ENCODE results near the gene ALOX5.
"Not testable (repeated sequence)": the region's sequence is repeated elsewhere in the genome, so short reads cannot be mapped to it uniquely, and the experiment has no call there.

ALOX5 gene

DNA sequence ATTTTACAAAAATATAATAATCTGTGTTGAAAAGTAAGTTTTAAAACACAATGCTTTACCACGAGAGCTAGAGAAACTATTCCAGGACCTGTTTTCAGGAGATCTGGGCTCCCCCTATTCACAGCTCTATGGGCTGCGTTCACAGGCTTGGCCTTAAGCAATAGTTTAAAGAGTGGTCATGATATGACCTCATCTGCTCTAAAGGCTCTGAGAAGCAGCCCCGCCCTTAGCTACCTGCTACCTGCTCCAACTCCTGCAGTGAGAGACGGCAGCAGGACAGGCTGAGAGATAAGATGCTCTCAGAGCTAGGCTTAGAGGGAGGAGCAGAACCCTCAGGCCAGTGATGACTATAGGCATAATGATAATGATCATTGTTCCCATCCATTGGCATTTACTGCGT, 12.6 kb downstream of the ALOX5 start:
- 97 to 100% methylated on average over 2 to 4 of the region's 5 CpGs for WGBS, 2 experiments (ENCODE audit: insufficient coverage in 2 of 2)
- Histone ChIP-seq H3K27ac (ENCODE audit: low read depth, low read length, severe bottlenecking) (no peak overlapping the region), H3K36me3 (ENCODE audit: control insufficient read depth, insufficient read depth, low read length) (no peaks in the 10 kb centered on the region), H3K4me1 (ENCODE audit: control insufficient read depth, insufficient read depth, low read length, poor library complexity, severe bottlenecking) (no peaks in the 10 kb centered on the region), H3K4me3 (ENCODE audit: extremely low read depth, insufficient read depth, low read length, poor library complexity, severe bottlenecking) (no peak overlapping the region), H3K9me3 (ENCODE audit: control insufficient read depth, low read length) (no peaks in the 10 kb centered on the region)

- 82 to 90% methylated on average over 6 to 7 of the region's 8 CpGs for WGBS, 2 experiments (ENCODE audit: insufficient coverage in 2 of 2)
- Histone ChIP-seq H3K4me1 (ENCODE audit: control insufficient read depth, insufficient read depth, low read length, poor library complexity, severe bottlenecking) (no peaks in the 10 kb centered on the region), H3K36me3 (ENCODE audit: control insufficient read depth, insufficient read depth, low read length) (no peaks in the 10 kb centered on the region), H3K9me3 (ENCODE audit: control insufficient read depth, low read length) (no peaks in the 10 kb centered on the region), H3K4me3 (ENCODE audit: extremely low read depth, insufficient read depth, low read length, poor library complexity, severe bottlenecking) (no peak overlapping the region), H3K27ac (ENCODE audit: low read depth, low read length, severe bottlenecking) (no peak overlapping the region)
These were observed 13.3 kb downstream of the ALOX5 start for GRCh38 chr10:45387096-45387893.

GRCh38 chr10:45389671-45390070, 15.7 kb downstream of the ALOX5 start:
- not testable (repeated sequence) for H3K4me1 ChIP-seq (ENCODE audit: control insufficient read depth, insufficient read depth, low read length, poor library complexity, severe bottlenecking); H3K9me3 ChIP-seq (ENCODE audit: control insufficient read depth, low read length); H3K4me3 ChIP-seq (ENCODE audit: extremely low read depth, insufficient read depth, low read length, poor library complexity, severe bottlenecking); H3K36me3 ChIP-seq (ENCODE audit: control insufficient read depth, insufficient read depth, low read length); H3K27ac ChIP-seq (ENCODE audit: low read depth, low read length, severe bottlenecking)
- WGBS, 2 experiments (ENCODE audit: insufficient coverage in 2 of 2), result 100% methylated on average over 1 of the region's 2 CpGs; no CpG with 5 or more reads in 1 of the 2 experiments

DNA sequence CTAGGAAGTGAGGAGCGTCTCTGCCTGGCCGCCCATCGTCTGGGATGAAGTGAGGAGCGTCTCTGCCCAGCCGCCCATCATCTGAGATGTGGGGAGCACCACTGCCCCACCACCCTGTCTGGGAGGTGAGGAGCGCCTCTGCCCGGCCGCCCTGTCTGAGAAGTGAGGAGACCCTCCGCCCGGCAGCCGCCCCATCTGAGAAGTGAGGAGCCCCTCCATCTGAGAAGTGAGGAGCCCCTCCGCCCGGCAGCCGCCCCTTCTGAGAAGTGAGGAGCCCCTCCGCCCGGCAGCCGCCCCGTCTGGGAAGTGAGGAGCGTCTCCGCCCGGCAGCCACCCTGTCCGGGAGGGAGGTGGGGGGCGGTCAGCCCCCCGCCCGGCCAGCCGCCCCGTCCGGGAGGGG, 17.6 kb downstream of the ALOX5 start:
- WGBS, 2 experiments (ENCODE audit: insufficient coverage in 2 of 2), result 91% methylated on average over 11 to 12 of the region's 28 CpGs

DNA sequence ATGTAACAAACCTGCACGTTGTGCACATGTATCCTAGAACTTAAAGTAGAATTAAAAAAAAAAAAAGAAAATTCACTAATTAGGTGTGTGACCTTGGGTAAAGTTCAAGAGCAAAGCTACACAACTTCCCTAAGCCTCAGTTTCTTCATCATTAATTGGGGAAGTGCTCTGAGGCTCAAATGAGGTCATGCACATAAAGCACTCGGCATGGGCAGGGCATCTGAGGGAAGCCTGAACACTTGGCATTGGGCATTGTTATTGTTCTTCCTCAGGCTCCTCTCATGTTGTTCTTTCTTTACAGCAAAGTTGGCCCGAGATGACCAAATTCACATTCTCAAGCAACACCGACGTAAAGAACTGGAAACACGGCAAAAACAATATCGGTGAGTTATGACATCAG, 21.5 kb downstream of the ALOX5 start:
- 82 to 98% methylated on average over 6 of the region's 7 CpGs for WGBS, 2 experiments (ENCODE audit: insufficient coverage in 2 of 2)
- Histone ChIP-seq H3K4me3 (ENCODE audit: extremely low read depth, insufficient read depth, low read length, poor library complexity, severe bottlenecking) (no peak overlapping the region), H3K4me1 (ENCODE audit: control insufficient read depth, insufficient read depth, low read length, poor library complexity, severe bottlenecking) (no peaks in the 10 kb centered on the region), H3K9me3 (ENCODE audit: control insufficient read depth, low read length) (no peaks in the 10 kb centered on the region), H3K36me3 (ENCODE audit: control insufficient read depth, insufficient read depth, low read length) (no peaks in the 10 kb centered on the region), H3K27ac (ENCODE audit: low read depth, low read length, severe bottlenecking) (no peak overlapping the region)

More for the DNA sequence above, 17.6 kb downstream of the ALOX5 start:
- H3K4me1 ChIP-seq (ENCODE audit: control insufficient read depth, insufficient read depth, low read length, poor library complexity, severe bottlenecking); H3K4me3 ChIP-seq (ENCODE audit: extremely low read depth, insufficient read depth, low read length, poor library complexity, severe bottlenecking); H3K9me3 ChIP-seq (ENCODE audit: control insufficient read depth, low read length); H3K27ac ChIP-seq (ENCODE audit: low read depth, low read length, severe bottlenecking); H3K36me3 ChIP-seq (ENCODE audit: control insufficient read depth, insufficient read depth, low read length): not testable (repeated sequence)

DNA sequence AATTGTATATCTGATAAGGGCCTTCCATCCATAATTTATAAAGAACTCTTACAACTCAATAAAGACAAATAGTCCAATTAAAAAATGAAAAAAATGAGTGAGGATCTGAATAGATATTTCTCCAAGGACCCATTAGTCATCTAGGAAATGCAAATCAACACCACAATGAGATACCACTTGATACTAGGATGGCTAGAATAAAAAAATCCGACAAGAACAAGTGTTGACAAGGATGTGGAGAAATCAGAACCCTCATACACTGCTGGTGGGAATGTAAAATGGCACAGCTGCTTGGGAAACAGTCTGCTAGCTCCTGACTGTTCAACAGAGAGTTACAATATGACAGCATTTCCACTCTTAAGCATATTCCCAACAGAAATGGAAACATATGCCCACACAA, 24.6 kb downstream of the ALOX5 start:
- H3K4me3 ChIP-seq (ENCODE audit: extremely low read depth, insufficient read depth, low read length, poor library complexity, severe bottlenecking), result no peak overlapping the region
- WGBS, 2 experiments (ENCODE audit: insufficient coverage in 2 of 2), result 50 to 80% methylated on average over 1 of the region's 1 CpG
- H3K9me3 ChIP-seq (ENCODE audit: control insufficient read depth, low read length), result no peaks in the 10 kb centered on the region
- no peaks in the 10 kb centered on the region for H3K36me3 ChIP-seq (ENCODE audit: control insufficient read depth, insufficient read depth, low read length)
- H3K27ac ChIP-seq (ENCODE audit: low read depth, low read length, severe bottlenecking), result no peak overlapping the region
- H3K4me1 ChIP-seq (ENCODE audit: control insufficient read depth, insufficient read depth, low read length, poor library complexity, severe bottlenecking), result no peaks in the 10 kb centered on the region

DNA sequence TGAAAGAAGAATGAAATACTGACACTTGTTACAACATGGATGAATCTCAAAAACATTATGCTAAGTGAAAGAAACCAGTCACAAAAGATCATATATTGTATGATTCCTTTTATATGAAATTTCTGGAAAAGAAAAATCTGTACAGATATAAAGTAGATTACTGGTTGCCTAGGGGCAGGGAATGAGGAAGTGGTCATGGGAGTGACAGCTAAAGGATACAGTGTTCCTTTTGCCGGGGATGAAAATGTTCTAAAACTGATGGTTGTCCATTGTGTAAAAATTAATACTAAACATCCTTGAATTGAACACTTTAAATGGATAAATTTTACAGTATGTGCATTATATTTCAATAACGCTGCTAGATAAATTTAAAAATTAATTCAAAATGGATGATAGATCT, 25.1 kb downstream of the ALOX5 start:
- Histone ChIP-seq H3K4me3 (ENCODE audit: extremely low read depth, insufficient read depth, low read length, poor library complexity, severe bottlenecking) (no peak overlapping the region), H3K36me3 (ENCODE audit: control insufficient read depth, insufficient read depth, low read length) (no peaks in the 10 kb centered on the region), H3K9me3 (ENCODE audit: control insufficient read depth, low read length) (no peaks in the 10 kb centered on the region), H3K27ac (ENCODE audit: low read depth, low read length, severe bottlenecking) (no peak overlapping the region), H3K4me1 (ENCODE audit: control insufficient read depth, insufficient read depth, low read length, poor library complexity, severe bottlenecking) (no peaks in the 10 kb centered on the region)
- WGBS, 2 experiments (ENCODE audit: insufficient coverage in 2 of 2), result no CpG with 5 or more reads among the region's 2 CpGs

- no peak overlapping the region for H3K4me3 ChIP-seq (ENCODE audit: extremely low read depth, insufficient read depth, low read length, poor library complexity, severe bottlenecking)
- H3K4me1 ChIP-seq (ENCODE audit: control insufficient read depth, insufficient read depth, low read length, poor library complexity, severe bottlenecking), result no peaks in the 10 kb centered on the region
- no peaks in the 10 kb centered on the region for H3K36me3 ChIP-seq (ENCODE audit: control insufficient read depth, insufficient read depth, low read length)
- WGBS, 2 experiments (ENCODE audit: insufficient coverage in 2 of 2), result 91 to 97% methylated on average over 4 to 6 of the region's 8 CpGs
- H3K9me3 ChIP-seq (ENCODE audit: control insufficient read depth, low read length), result no peaks in the 10 kb centered on the region
- no peak overlapping the region for H3K27ac ChIP-seq (ENCODE audit: low read depth, low read length, severe bottlenecking)
These were observed 29.1 kb downstream of the ALOX5 start for GRCh38 chr10:45403151-45403550.

GRCh38 chr10:45404087-45404769, 30.2 kb downstream of the ALOX5 start:
- Histone ChIP-seq H3K4me1 (ENCODE audit: control insufficient read depth, insufficient read depth, low read length, poor library complexity, severe bottlenecking) (no peaks in the 10 kb centered on the region), H3K36me3 (ENCODE audit: control insufficient read depth, insufficient read depth, low read length) (no peaks in the 10 kb centered on the region), H3K4me3 (ENCODE audit: extremely low read depth, insufficient read depth, low read length, poor library complexity, severe bottlenecking) (no peak overlapping the region), H3K27ac (ENCODE audit: low read depth, low read length, severe bottlenecking) (no peak overlapping the region), H3K9me3 (ENCODE audit: control insufficient read depth, low read length) (no peaks in the 10 kb centered on the region)
- WGBS, 2 experiments (ENCODE audit: insufficient coverage in 2 of 2), result 87 to 95% methylated on average over 3 to 7 of the region's 10 CpGs

DNA sequence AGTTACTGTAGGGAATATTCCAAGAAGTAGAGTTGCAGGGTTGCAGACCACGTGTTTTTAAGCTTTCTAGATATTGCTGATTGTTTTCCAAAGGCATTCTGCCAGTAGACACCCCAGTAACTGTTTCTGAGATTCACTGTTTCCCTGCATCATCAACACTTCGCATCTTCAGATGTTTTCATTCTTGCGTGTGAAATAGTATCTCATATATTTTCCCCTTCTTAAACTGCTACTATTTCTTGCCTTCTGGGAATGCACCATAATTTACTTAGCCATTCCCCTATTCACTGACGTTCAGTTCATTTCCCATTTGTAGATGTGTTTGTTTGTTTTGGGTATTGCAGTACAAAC, 30.7 kb downstream of the ALOX5 start:
- Histone ChIP-seq H3K27ac (ENCODE audit: low read depth, low read length, severe bottlenecking) (no peak overlapping the region), H3K4me1 (ENCODE audit: control insufficient read depth, insufficient read depth, low read length, poor library complexity, severe bottlenecking) (no peaks in the 10 kb centered on the region), H3K9me3 (ENCODE audit: control insufficient read depth, low read length) (no peaks in the 10 kb centered on the region), H3K4me3 (ENCODE audit: extremely low read depth, insufficient read depth, low read length, poor library complexity, severe bottlenecking) (no peak overlapping the region), H3K36me3 (ENCODE audit: control insufficient read depth, insufficient read depth, low read length) (no peaks in the 10 kb centered on the region)
- 73 to 82% methylated on average over 3 of the region's 4 CpGs for WGBS, 2 experiments (ENCODE audit: insufficient coverage in 2 of 2)

DNA sequence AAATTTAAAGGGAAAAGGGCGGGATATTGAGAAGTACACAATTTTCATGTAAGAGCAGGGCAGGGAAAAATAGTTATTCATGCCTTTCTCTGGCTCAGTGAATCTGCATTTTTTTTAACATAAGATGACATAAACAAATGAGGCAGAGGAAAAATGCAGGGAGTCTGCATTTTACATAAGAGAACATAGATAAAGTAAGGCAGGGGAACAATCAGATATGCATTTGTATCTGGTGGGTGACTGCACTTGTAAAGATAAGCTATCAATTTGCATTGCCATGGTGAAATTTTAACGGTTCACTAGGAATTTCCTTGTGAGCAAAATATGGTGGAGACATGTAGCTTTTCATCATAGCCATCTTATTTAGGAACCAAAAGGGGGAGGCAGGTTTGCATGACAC, 33.5 kb downstream of the ALOX5 start:
- WGBS, 2 experiments (ENCODE audit: insufficient coverage in 2 of 2), result 56 to 71% methylated on average over 1 to 2 of the region's 2 CpGs
- Histone ChIP-seq H3K4me3 (ENCODE audit: extremely low read depth, insufficient read depth, low read length, poor library complexity, severe bottlenecking) (no peak overlapping the region), H3K9me3 (ENCODE audit: control insufficient read depth, low read length) (no peaks in the 10 kb centered on the region), H3K36me3 (ENCODE audit: control insufficient read depth, insufficient read depth, low read length) (no peaks in the 10 kb centered on the region), H3K4me1 (ENCODE audit: control insufficient read depth, insufficient read depth, low read length, poor library complexity, severe bottlenecking) (no peaks in the 10 kb centered on the region), H3K27ac (ENCODE audit: low read depth, low read length, severe bottlenecking) (no peak overlapping the region)
